Muscle layer of colon (tissue), 2 donors: ENCODE results near the gene AMH.

Experiments used
- H3K27ac ChIP-seq: one replicate; pipeline ENCODE4 v1.7.0; 2013; ENCODE audit warnings: low read depth, mild to moderate bottlenecking, low read length, moderate library complexity
- H3K27me3 ChIP-seq, 2 donors: one replicate each; pipeline ENCODE4 v1.7.0; 2013; ENCODE audit warnings: low read length in 2 of 2, mild to moderate bottlenecking in 2 of 2; ENCODE audit not compliant: insufficient read depth in 2 of 2, control insufficient read depth in 1 of 2
- H3K36me3 ChIP-seq: one replicate; pipeline ENCODE4 v1.7.0; 2013; ENCODE audit warnings: mild to moderate bottlenecking, low read length; ENCODE audit not compliant: insufficient read depth
- H3K4me1 ChIP-seq: one replicate; pipeline ENCODE4 v1.7.0; 2013; ENCODE audit warnings: mild to moderate bottlenecking, low read length; ENCODE audit not compliant: insufficient read depth
- H3K4me3 ChIP-seq, 2 donors: one replicate each; pipeline ENCODE4 v1.7.0; 2013; ENCODE audit warnings: low read length in 2 of 2, low read depth in 1 of 2, mild to moderate bottlenecking in 1 of 2, moderate library complexity in 1 of 2
- H3K9ac ChIP-seq: one replicate; pipeline ENCODE4 v1.7.0; 2013; ENCODE audit warnings: low read length
- H3K9me3 ChIP-seq: one replicate; pipeline ENCODE4 v1.7.0; 2013; ENCODE audit warnings: mild to moderate bottlenecking, low read length
- donor health status: abdominal sarcoma.
- donor health status: Adenocarcinoma of cecum.

AMH gene

DNA sequence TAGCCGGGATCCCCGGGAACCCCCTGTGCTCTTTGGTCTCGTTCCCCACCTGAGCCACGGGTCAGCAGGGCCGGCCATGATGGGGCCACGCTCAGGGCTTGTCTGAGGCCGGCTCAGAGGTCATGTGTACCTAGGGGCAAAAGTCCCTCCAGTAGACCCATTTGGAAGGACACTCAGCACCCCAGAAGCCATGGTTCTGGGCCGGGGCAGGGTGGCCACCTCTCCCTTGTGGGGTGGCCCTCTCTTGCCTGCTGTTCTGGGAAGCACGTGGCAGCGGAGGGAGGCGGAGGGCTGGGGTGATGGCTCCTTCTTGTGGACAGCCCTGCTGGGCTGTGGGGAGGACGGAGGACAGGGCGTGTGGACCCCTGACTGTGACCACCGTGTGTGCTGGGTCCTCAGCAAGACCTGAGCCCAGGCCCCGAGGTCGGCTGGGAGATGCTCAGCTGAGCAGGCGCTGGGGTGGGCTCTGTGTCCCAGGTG is 39.3 kb downstream of the AMH start:
- H3K27ac ChIP-seq = no peak overlapping the region
- peaks cover 15% of the 10 kb centered on the region for H3K4me1 ChIP-seq
- H3K36me3 ChIP-seq = no peaks in the 10 kb centered on the region
- no peak overlapping the region for H3K9ac ChIP-seq
- H3K4me3 ChIP-seq = no peak overlapping the region
- H3K27me3 ChIP-seq = peaks cover 0 to 34% of the 10 kb centered on the region in 2 donors
- no peaks in the 10 kb centered on the region for H3K9me3 ChIP-seq

DNA sequence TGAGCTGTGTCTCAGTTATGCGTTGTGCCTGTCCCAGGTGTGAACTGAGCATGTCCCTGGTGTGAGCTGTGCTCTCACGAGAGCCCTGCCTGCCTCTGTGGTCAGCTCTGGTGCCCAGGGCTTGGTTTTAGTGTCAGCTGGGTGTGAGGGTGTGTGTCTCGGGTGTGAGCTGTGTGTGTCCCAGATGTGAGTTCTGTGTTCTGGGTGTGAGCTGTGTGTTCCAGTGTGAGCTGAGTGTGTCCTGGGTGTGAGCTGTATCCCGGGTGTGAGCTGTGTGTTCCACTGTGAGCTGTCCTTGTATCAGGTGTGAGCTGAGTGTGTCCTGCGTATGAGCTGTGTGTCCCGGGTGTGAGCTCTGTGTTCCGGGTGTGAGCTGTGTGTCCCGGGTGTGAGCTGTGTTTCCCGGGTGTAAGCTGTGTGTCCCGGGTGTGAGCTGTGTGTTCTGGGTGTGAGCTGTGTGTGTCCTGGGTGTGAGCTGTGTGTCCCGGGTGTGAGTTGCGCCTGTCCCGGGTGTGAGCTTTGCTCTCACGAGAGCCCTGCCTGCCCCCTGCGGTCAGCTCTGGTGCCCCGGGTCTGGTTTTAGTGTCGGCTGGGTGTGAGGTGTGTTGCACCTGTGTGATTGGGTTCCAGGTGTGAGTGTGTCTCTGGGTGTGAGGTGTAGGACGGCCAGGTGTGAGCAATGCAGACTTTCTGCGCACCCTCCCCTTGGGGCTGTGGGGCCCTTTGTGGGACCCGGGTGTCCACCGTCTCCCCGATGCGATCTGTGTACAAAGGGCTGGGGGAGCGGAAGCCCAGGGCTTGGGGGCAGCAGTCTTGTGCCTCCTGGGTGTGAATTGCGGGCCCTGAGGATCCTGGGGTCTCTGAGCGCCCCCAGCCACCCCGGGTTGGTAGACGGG is 39.9 kb downstream of the AMH start:
- Histone ChIP-seq H3K36me3 (no peaks in the 10 kb centered on the region), H3K27me3 (peaks cover 0 to 34% of the 10 kb centered on the region in 2 donors), H3K4me3 (no peak overlapping the region), H3K27ac (no peak overlapping the region), H3K4me1 (peaks cover 18% of the 10 kb centered on the region), H3K9me3 (no peaks in the 10 kb centered on the region), H3K9ac (no peak overlapping the region)

DNA sequence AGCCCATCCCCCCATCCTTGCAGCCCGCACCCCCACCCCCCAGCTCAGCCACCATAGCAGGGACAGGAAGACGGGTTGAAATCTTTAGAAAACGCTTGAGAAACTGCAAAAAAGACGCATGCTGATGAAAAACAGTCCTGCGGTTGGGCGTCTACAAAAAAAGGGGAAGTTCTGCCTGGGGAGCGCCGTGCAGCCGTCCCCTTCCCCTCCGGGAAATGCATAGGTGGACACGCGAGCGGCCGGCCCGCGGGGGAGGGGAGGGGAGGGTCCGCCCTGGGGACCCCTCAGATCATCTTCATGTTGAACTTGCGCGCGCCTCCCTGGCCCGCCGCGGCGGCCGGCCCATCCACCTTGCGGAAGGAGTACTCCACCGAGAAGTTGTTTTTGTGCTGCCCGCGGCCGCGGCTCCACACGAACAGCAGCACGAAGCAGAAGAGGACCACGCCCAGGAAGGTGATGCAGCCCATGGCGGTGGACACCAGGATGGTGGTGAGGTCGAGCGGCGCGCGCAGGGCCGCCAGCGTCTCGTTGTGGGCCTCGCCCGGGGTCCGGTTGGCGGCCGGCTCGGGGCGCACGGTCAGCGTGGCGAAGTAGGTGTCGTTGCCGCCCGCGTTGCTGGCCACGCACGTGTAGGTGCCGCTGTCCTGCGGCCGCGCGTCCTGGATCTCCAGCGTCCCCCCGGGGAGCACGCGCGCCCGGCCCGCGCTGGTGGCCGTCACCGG is 40.8 kb downstream of the AMH start:
- peaks cover 23% of the 10 kb centered on the region for H3K4me1 ChIP-seq

DNA sequence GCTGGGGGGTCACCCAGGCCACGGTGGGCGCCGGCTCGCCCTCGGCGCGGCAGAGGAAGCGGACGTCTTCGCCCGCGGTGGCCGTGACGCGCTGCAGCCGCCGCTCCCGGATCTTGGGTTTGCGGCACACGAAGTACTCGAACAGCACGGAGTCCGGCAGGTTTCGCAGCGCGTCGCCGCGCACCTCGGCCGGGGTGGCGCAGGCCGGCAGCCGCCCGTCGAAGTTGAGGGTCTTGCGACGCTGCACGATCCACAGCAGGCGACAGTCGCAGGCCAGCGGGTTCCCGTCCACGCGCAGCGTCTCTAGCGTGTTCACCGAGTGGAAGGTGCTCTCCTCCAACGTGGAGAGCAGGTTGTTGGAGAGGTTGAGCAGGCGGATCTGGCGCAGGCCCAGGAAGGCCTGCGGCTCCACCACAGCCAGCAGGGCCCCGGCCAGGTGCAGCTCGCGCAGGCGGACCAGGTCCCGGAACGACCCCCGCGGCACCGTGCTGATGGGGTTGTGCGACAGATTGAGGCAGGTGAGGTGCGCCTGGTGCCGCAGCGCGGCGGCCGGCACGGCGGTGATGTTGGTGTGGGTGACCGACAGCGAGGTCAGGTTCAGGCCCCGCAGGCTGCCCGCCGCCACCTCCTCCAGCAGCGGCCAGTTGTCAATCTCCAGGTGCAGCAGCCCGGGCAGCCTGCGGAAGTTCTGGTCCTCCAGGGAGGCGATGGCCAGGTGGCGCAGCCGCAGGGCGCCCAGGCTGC is 41.5 kb downstream of the AMH start:
- peak overlapping the region in 1 of 2 donors; percentile 16 for H3K4me3 ChIP-seq

More for the DNA sequence above, 40.8 kb downstream of the AMH start:
- no peaks in the 10 kb centered on the region for H3K9me3 ChIP-seq
- H3K4me3 ChIP-seq = no peak overlapping the region
- H3K36me3 ChIP-seq = no peaks in the 10 kb centered on the region
- H3K27me3 ChIP-seq = peaks cover 0 to 34% of the 10 kb centered on the region in 2 donors
- no peak overlapping the region for H3K27ac ChIP-seq
- no peak overlapping the region for H3K9ac ChIP-seq

DNA sequence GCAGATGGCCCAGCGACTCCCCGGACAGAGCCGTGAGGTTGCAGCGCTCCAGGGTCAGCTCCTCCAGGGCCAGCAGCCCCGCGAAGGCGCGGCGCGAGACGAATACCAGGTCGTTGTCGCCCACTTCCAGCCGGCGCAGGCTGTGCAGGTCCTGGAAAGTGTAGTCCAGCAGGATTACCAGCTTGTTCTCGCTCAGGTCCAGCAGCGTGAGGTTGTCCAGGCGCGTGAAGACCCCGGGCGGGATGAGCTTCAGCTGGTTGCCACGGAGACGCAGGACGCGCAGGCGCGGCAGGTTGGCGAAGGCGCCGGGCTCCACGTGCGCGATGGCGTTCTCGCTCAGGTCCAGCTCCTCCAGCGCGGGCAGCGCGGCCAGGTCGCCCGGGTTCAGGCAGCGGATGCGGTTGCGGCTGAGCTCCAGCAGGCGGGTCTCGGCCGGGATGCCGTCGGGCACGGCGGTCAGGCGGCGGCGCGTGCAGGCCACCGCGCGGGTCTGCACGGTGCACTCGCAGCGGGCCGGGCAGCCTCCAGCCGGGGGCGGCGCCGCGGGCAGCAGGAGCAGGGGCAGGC is 42.1 kb downstream of the AMH start:
- H3K9me3 ChIP-seq = no peaks in the 10 kb centered on the region
- peaks cover 0 to 34% of the 10 kb centered on the region in 2 donors for H3K27me3 ChIP-seq
- H3K36me3 ChIP-seq = no peaks in the 10 kb centered on the region
- H3K4me1 ChIP-seq = peaks cover 31% of the 10 kb centered on the region
- H3K9ac ChIP-seq = no peak overlapping the region
- H3K4me3 ChIP-seq = peak overlapping the region in 1 of 2 donors; percentile 16
- no peak overlapping the region for H3K27ac ChIP-seq

More for the DNA sequence above, 41.5 kb downstream of the AMH start:
- Histone ChIP-seq H3K4me1 (peaks cover 30% of the 10 kb centered on the region), H3K36me3 (no peaks in the 10 kb centered on the region), H3K9ac (no peak overlapping the region), H3K27ac (no peak overlapping the region), H3K9me3 (no peaks in the 10 kb centered on the region), H3K27me3 (peaks cover 0 to 34% of the 10 kb centered on the region in 2 donors)

DNA sequence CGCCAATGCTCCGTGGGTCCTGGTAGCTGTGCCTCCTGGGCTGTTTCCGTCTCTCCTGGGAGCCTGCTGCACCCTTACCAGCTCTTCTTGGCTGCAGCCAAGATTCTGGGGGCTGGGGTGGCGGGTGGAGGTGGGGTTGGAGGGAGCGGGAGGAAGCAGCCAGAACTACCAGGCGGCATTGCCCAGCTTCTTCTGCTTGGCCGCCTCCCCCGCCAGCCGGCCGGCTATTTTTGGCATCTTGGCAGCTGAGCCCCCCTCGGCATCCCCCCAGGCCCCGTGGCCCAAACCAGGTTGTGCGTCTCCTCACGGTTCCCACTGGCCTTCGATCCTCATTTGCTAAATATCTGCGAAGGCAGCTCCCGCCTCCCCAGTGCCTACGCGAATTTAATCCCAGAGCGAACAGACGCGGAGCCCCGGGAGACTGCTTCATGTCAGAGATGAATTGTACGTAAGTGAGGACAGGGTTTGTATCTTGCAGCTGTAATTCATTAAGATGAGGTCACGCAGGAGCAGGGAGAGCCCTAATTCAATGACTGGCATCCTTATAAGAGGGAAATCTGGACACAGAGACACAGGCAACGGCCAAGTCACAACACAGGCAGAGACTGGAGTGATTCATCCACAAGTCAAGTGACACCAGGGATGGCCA is 45.7 kb downstream of the AMH start:
- peak overlapping the region; percentile 27 for H3K27ac ChIP-seq
- no peaks in the 10 kb centered on the region for H3K36me3 ChIP-seq
- H3K4me3 ChIP-seq = peak overlapping the region in 1 of 2 donors; percentile 32
- H3K27me3 ChIP-seq = peaks cover 0 to 25% of the 10 kb centered on the region in 2 donors
- peaks cover 31% of the 10 kb centered on the region for H3K4me1 ChIP-seq
- no peaks in the 10 kb centered on the region for H3K9me3 ChIP-seq
- H3K9ac ChIP-seq = peak overlapping the region; percentile 49

DNA sequence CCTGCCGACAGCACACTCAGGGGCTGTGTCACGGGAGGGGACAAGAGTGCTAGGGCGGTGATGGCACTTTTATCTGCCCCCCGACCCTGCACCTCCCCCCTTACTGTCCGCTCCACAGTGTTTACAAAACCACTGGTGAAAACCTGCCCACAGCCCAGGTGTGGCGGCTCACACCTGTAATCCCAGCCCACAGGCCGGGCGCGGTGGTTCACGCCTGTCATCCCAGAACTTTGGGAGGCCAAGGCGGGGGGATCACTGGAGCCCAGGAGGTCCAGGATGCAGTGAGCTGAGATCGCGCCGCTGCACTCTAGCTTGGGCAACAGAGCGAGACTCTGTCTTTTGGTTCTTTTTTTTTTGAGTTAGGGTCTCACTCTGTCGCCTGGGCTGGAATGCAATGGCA is 47.0 kb downstream of the AMH start:
- no peaks in the 10 kb centered on the region for H3K36me3 ChIP-seq
- H3K9me3 ChIP-seq = no peaks in the 10 kb centered on the region
- no peak overlapping the region for H3K27ac ChIP-seq
- peaks cover 0 to 15% of the 10 kb centered on the region in 2 donors for H3K27me3 ChIP-seq
- H3K4me1 ChIP-seq = peaks cover 19% of the 10 kb centered on the region
- H3K9ac ChIP-seq = no peak overlapping the region
- H3K4me3 ChIP-seq = no peak overlapping the region

DNA sequence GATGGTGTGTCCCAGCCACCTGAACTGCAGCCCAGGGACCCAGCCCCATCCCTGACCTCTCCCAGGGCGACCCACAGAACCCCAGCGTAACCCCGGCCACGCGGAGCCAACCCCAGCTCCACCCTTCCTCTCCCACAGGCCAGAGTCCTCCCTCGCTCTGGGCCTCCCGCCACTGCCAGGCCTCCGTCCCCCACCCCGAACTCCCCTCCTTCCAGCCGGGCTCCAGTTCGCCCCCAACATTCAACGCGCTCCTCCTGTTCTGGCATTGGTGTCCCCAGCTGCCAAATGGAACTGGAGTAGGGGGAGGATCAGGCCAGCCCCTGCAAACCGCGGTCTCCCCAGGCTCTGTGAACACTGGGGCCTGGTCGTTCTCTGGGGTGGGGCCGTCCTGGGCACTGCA is 51.4 kb downstream of the AMH start:
- H3K27me3 ChIP-seq = peaks cover 4 to 33% of the 10 kb centered on the region in 2 donors
- H3K27ac ChIP-seq = no peak overlapping the region

More for the DNA sequence above, 51.4 kb downstream of the AMH start:
- H3K9me3 ChIP-seq = no peaks in the 10 kb centered on the region
- H3K36me3 ChIP-seq = no peaks in the 10 kb centered on the region
- no peak overlapping the region for H3K9ac ChIP-seq
- H3K4me1 ChIP-seq = peaks cover 2% of the 10 kb centered on the region
- H3K4me3 ChIP-seq = no peak overlapping the region
